HG03432 (cell line): ENCODE measurements around the gene GLYAT.

Experiments
- ATAC-seq: cut with Tn5 transposase; IDR thresholded peaks from one replicate; pipeline ENCODE4 v1.9.1; 2021; ENCODE audit warnings: mild to moderate bottlenecking, moderate library complexity; ENCODE audit not compliant: unreplicated experiment

Gene GLYAT, protein sequence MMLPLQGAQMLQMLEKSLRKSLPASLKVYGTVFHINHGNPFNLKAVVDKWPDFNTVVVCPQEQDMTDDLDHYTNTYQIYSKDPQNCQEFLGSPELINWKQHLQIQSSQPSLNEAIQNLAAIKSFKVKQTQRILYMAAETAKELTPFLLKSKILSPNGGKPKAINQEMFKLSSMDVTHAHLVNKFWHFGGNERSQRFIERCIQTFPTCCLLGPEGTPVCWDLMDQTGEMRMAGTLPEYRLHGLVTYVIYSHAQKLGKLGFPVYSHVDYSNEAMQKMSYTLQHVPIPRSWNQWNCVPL

DNA sequence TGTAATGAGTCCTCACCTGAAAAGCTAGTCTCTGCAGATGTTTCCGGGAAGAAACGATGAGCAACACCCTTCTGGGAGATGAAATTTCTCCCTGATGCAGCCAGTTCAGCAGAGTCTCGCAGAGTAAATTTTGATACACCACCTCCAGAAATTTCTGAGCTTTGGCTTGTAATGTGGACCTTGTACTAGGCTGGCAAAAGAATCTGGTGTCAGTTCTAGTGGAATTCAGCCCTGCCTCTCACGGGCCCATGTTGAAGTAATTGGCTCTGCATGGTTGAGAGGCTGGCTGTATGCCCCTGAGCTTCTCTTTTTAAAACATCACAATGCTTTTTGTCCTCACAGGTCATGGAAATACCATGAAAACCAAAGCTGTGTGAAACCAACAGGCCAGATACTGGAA is at the start of gene GLYAT:
GLYAT (minus strand) TSS at position 125 of the 400 bp plus-strand sequence. CDS start 7,447 bp downstream, outside the sequence.
- no peak for ATAC-seq

DNA sequence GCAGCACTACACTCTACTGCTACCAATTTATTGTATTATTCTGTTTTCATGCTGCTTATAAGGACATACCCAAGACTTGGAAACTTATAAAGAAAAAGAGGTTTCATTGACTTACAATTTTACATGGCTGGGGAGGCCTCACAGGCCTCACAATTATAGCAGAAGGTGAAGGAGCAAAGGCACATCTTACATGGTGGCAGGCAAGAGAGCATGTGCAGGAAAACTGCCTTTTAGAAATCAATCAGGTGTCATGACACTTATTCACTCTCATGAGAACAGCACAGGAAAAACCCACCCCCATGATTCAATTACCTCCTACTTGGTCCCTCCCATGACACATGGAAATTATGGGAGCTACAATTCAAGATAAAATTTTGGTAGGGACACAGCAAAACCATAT is 49.6 kb upstream of the GLYAT start:
- no peak for ATAC-seq

DNA sequence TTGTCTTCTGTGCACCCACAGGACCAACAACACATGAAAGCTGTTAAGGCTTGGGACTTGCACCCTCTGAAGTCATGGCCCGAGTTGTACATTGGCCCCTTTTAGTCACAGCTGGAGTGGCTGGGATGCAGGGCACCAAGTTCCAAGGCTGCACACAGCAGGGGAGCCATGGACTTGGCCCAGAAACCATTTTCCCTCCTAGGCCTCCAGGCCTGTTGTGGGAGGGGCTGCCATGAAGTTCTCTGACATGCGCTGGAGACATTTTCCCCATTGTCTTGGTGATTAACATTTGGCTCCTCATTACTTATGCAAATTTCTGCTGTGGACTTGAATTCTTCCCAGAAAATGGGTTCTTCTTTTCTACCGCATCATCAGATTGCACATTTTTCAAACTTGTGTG is 48.8 kb upstream of the GLYAT start:
- ATAC-seq, result no peak

DNA sequence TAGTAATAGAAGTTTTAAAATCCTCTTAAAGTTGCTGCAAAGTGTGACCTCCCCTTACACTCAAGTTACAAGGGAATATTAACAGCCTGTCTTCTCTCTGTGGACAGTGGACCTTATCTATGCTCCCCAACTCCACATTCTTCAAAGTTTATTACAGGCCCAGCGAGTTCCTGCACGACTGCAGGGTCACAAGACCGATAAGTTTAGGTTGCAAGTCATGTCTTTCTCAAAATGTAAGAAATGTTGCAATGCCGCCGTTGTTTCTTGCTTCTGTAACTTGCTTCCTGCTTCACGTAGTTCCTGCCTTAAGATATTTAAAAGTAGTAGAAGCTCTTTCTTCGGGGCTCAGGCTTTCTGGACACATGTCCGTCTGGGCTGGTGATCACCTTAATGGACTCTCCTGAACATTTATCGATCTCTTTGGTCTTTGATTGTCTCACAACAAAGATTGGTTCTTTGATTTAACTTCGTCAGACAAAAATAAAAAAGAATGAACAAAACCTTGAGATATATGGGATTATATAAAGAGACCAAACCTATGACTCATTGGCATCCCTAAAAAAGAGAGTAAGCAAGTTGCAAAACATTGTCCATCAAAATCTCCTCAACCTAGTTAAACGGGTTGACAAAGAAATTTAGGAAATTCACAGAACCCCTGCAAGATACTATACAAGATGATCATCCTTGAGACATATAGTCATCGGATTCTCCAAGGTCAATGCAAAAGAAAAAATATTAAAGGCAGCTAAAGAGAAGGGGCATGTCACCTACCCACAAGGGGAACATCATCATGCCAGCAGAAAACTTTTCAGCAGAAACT is 45.4 kb upstream of the GLYAT start:
- no peak for ATAC-seq

DNA sequence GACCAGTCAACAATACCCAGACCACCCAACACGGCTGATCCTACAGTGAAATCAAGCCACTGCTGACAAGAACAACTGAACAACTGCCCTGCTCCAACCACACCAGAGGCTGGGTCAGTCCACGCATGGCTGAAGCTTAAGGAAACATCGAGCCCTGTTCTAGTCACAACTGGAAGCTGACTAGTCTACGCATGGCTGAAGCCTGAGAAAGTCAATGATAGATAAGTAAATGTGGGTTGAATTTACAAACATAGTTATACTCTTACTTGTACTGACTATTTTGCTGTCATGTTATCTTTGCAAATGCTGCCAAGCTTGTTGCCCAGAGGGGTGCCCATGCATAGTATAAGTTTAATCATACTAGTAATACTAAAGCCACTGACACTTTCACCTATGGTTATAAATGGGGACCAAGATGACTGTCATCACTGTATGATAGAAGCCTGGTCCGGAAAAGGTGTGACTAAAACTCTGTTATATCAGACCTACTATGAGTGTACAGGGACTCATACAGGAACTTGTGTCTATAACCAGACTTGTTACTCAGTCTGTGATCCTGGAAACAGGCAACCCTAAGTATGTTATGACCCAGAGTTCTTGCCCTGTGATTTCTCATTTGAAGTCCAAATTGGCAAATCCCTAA is 43.4 kb upstream of the GLYAT start:
- no peak for ATAC-seq

DNA sequence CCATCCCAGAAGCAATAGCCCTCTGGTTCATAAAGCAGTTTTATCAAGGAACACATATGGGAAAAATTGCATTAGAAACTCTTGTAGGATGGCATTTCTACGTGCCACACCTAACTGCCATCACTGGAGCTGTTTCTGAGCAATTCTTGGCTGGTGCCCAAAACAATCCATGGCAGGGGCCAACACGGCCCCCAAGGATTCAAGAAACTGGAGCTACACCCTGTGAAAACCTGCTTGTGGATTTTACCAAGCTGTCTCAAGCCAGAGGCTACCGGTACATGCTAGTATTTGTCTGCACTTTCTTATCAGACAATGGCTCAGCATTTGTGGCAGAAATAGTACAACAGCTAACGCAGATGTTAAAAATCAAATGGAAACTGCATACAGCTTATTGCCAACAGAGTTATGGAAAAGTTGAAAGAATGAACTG is 42.4 kb upstream of the GLYAT start:
- no peak for ATAC-seq

DNA sequence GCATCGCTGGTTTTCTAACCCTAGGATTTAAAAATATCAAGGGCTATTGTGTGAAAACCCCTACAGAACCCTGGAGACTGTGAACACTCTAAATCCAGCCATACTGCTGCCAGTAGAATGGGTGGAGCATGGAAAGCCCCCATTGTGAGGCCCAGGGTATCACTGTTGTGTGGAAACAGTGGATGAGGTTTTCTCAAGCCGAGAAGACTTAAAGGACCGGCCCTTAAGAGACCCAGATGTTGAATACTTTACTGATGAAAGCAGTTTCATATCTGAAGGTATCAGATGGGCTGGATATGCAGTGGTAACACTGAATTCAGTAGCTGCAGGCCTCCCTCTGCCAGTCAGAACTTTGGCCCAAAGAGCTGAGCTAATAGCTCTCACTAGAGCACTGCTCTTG is 41.6 kb upstream of the GLYAT start:
- no peak for ATAC-seq

DNA sequence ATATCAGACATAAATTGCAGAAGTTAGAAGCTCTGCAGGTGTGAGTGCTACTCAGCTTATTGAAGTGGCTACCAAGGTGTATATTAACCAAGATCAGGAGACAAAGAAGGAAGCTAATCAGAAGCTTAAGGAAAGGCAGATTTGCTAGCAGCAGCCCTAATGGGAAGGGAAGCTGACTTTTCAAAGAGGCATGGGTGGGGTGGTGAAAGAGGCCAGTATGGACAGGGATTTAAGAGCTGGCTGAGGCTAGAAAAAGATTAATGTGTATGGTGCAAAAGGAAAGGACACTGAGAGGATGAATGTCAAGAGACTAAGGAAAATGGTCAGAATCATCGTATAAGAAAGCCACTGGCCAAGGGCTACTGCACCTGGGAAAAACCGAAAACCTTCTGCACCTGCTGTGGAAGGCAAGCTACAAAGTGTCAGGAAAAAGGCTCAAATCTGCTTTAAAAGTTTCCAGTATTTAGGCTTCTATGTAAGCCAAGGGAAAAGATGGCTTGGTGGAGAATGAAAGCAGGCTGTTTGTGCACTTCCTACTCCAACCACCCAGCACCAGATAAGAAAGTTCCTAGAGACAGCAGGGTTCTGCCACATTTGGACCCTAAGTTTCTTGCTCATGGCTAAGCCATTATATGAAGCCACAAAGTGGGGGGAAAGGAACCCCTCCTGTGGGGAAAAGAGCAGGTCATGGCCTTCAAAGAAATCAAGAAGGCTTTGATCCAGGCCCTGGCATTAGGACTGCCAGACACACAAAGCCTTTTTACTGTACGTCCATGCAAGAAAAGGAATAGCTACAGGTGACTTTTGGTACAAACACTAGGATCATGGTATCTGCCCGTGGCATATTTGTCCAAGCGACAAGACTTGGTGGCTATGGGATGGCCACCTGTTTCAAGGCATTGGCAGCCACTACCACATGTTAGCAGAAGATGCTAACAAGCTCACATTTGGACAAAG is 40.9 kb upstream of the GLYAT start:
- no peak for ATAC-seq

DNA sequence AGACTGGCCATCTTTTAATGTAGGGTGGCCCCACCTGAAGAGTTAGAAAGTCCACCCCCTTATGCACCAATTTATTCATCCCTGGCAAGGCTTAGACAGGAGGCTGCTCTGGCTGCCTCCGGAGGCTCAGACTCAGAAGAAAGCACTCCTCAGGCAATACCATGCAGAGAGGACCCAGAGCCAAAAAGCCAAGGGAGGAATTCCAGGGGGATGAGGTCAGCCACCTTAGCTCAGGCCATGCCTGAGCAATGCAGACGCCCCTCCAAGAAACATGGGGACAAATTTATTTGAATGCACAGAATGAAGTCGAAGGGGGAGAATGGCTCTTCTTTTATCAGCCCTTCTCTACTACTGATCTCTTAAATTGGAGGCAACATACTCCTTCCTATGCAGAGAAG is 39.7 kb upstream of the GLYAT start:
- ATAC-seq, result no peak

DNA sequence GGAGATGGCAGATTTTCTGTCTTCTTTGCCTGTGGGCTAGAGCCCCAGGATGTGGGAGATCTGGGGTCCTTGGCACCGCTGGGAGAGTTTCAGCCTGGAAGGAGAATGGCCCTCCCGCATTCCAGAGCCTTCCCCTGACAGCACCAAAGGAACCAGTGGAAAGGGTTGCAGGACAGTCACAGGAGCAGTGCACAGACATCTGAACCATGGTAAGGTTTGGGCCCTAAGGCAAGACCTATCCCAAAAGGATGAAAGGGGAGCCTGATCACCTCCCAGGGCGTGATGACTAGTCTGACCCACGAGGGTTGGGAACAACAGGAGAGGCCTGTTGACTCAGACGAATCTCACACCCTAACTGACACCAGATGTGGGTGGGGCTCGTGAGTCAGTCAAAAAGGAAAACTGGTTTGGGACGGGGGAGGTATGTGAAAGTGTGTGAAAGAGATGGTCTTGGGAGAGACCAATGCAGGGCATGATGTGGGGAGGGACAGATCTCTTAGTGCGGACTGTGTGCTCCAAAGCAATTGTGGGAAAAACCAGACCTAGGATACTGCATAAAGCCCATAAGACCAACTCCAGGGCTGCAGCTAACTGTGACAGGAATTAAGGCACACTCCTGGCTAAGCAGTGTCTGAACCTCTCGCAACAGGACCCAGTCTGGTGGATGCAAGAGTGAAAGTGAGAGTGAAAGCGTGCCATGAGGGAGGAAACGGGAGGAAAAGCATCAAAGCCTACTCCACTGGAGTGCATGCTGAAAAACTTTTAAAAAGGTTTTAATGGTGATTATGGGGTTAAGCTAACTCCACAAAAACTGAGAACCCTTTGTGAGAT is 39.1 kb upstream of the GLYAT start:
- no peak for ATAC-seq

DNA sequence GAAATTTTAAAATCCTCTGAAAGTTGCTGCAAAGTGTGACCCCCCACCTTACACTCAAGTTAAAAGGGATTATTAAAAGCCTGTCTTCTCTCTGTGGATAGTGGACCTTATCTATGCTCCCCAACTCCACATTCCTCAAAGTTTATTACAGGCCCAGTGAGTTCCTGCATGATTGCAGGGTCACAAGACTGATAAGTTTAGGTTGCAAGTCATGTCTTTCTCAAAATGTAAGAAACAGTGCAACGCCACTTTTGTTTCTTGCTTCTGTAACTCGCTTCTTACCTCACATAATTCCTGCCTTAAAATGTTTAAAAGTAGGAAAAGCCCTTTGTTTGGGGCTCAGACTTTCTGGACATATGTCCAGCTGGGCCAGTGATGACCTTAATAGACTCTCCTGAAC is 38.4 kb upstream of the GLYAT start:
- ATAC-seq, result no peak

DNA sequence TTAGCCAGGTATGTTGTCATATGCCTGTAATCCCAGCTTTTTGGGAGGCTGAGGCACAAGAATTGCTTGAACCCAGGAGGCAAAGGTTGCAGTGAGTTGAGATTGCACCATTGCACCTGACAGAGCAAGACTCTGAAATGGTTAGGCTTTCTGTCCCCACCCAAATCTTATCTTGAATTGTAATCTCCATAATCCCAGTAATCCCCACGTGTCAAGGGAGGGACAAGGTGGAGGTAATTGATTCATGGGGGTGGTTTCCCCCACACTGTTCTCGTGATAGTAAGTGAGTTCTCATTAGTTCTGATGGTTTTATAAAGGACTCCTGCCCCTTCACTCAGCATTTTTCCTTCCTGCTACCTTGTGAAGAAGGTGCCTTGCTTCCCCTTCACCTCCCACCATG is 37.6 kb upstream of the GLYAT start:
- no peak for ATAC-seq

DNA sequence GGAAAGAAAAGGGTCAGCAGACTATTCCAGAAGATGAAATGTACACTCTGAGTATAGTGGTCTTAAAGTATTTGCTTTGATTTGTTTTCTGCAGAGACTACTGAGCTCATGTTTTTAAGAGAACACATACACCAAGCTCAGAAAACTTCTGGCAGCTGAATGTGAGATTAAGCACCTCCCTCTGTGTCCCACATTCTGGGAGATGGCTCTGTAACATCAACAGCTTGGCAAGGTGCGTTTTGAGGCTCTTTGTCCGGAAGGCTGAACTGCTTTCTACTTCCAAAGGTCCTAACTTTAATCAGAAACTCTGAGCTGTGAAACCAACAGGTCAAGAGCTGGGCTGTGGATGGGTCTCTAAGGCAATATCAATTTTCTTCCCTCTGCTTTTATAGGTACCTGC is 36.4 kb upstream of the GLYAT start:
- ATAC-seq, result no peak

DNA sequence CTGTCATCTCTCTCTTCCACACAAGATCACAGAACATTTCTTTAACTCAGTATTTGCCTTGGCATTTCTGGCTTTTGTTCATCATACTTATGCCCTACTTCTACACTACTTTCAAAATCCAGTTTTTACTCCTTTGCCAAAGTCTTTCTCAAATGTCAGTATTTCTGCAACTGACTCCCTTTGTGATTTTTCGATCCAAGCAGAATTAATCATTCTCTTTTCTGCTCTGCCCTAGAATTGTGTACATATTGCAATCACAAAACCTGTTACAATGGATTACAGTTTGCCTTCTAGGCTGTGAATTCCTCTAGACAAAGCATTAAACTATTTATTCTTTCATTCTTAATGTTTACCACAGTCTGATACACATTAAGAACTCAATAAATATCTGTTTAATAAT is 33.3 kb upstream of the GLYAT start:
- no peak for ATAC-seq

DNA sequence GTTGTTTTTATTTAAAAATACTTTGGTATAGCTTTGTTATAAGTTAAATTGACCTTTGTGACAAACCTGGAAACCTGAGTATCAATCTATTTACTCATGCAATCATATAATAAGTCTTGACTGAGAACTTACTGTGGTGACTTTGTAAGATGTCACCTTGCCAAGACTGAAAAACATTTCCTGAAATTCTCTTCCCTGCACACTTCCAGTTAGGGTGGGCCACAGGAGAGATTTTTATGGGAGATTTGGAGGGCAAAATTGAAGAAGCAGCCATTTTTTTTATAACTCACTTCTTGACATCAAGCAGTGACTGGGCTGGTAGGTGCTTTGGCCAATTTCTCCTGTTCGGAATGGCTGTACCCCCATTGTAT is 31.4 kb upstream of the GLYAT start:
- ATAC-seq, result no peak

DNA sequence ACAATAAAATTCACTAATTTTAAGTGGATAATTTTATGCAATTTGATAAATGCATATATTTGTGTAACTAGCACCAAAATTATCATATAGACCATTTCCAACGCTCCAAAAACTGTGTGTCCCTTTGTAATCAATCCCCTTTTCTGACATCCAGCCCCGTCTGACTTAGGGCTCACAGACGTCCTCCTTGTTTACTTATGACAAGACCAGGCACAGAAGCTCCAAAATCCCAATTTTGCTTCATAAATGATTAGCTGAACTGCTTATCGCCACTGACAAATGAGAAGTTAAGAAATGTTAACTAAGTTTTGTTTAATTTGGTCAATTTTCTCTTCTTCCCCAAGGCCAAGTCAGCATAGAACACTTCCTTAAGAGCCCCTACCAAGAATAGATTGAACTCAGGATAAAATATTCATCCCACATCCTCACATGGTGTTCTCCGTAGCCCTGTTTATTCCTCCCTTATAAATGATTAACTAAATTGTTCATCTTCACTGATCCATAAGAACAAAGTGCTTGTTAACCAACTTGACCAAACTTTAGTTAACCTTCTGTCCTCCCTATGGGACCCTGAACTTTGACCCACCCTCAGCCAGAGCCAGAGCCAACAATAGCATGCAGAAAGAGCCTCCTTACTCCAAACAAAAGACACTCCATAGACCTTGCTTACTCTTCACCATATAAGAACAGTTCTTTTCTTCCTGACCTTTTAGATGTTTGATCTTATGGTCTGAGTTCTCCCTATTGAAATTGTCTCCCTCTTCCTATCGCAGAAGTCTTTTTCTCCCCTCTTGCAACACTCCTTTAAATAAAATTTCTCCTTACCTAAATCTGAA is 30.8 kb upstream of the GLYAT start:
- ATAC-seq, result no peak

DNA sequence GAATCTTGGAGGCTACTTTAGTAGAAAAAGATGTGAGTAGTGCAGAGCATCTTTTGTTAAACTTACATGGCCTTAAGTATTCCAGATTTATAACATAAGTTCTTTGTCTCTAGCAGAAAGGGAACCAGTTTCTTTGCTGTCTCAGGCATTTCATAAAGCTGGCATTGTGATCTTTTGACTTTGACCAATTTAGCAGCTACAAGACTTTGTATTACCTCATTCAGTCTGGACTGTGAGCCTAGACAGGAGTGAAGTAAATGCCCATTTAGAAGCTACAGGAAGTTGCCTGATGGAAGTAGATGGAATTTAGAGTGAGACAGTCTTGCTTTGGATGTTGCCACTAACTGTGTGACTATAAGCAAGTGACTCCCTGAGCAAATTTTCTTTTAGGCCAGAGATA is 25.7 kb upstream of the GLYAT start:
- ATAC-seq, result no peak

DNA sequence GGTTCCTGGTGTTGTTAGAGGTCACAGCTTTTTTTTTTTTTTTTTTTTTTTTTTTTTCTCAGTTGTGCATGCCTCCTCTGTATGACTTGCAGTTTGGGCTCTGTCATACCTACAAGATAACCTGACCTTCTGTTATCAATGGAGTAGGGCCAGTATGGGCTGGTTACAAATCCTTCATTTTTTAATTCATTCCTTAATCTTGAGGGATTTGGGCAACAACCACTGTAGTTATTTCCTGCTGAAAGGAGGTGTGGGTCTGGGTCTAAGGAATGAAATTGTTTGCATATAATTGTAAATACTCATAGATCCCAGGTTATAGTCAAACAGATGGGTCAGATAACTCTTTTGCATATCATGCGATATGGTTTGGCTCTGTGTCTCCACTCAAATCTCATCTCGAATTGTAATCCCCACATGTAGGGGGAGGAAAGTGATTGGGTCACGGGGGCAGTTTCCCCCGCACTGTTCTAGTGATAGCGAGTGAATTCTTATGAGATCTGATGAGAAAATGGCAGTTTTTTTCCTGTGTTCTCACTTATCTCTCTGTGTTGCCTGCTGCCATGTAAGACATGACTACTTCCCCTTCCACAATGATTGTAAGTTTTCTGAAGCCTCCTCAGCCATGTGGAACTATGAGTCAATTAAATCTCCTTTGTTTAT is 14.1 kb upstream of the GLYAT start:
- ATAC-seq, result no peak
